ENCODE measurements around the gene CALD1. TPM values are rescaled to one million over a fixed set of nuclear protein-coding genes. Genes with fewer than 3 reads are reported as not detected.

The CALD1 gene
- not detected for total RNA-seq
- under 1 TPM in 1 of 2 donors, not detected in 1; 0.13 TPM for polyA plus RNA-seq

DNA sequence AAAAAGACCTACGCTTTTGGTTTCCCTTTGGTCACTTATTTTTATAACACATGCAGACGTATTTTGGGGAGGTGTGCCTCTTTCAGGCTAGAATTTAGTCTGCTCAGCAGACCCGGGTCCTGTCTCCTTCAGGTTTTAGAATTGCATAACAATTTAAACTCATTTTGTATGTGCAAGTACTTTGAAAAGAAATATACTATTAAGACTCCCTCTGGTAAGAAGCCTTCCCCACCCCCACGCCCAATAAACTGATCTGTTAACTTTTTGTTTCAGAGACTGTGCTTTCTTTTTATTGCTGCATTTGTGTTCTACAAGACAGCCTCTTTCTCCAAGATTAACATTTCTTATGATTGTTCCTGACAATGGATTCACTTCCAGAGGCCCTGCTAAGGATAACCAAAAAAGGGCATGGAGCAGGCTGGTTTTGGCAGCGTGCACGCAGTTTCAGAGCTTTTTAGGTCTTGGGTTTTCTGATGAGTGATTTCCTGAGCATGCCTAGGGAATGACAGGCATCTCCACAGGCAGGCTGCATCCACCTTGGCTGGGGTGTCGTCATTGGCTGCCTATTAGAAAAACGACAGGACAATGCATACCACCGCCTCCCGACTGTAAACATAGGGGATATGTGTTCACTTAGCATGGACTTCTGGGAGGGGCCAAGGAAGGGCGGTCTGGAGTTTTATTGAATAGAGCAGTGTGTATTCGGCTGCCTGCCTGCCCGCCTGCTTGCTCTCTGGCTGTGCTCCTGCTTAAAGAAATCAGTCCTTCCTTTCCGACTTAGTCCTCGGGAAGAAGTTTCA is at the start of gene CALD1:
TSS of gene CALD1 (plus strand) at position 694 of the 800 bp plus-strand sequence. CDS start 88,100 bp downstream, outside the sequence.
- H3K36me3 Mint-ChIP-seq = no peaks in the 10 kb centered on the region
- H3K4me3 ChIP-seq (ENCODE audit: low read length in 2 of 2) = no peak within 1 kb of the TSS
- intact Hi-C loops (cut with micrococcal nuclease) = no loop called here
- ChIA-PET POLR2A (ENCODE audit: partially characterized antibody) (no interaction called here), CTCF (ENCODE audit: partially characterized antibody) (no interaction called here)
- no peaks in the 10 kb centered on the region for H3K4me1 ChIP-seq (ENCODE audit: insufficient read depth, low read length)
- H3K4me3 Mint-ChIP-seq = no peak within 1 kb of the TSS
- H3K27me3 Mint-ChIP-seq = no peaks in the 10 kb centered on the region
- DNase-seq = no peak
- H3K27me3 ChIP-seq (ENCODE audit: insufficient read depth, low read length) = no peaks in the 10 kb centered on the region
- no peaks in the 10 kb centered on the region for H3K36me3 ChIP-seq (ENCODE audit: insufficient read depth, low read length)
- no peaks in the 10 kb centered on the region for H3K9me3 ChIP-seq (ENCODE audit: control insufficient read depth in 1 of 2, low read length in 2 of 2)
- no peak within 1 kb of the TSS for H3K27ac ChIP-seq (ENCODE audit: low read depth, low read length)
- H3K27ac Mint-ChIP-seq = no peak within 1 kb of the TSS
- no peaks in the 10 kb centered on the region for H3K4me1 Mint-ChIP-seq
- H3K9me3 Mint-ChIP-seq = peaks cover 0 to 3% (median 0%) of the 10 kb centered on the region in 8 donors

DNA sequence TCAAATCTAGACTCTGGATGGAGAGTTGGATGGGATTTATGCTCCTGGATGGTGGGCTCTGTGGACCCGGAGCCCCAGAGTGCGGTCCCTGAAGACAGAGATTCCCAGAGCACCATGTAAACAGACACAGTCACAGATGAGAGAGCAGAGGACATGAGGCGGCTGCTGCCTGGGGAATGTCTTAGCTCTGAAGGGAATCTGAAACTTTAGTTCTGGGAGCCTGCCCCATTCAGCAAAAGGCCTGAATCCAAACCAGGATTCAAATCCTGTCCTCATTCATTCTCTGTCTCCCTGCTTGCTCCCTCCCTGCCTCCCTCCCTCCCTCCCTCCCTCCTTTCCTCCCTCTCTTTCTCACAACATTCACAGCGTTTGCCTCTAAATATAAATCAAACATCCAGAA is 49.5 kb upstream of the CALD1 start:
- no peak overlapping the region for H3K27ac Mint-ChIP-seq

GRCh38 chr7:134730411-134730829 is 49.0 kb upstream of the CALD1 start:
- Mint-ChIP-seq H3K27me3 (peaks cover 0 to 2% of the 10 kb centered on the region in 2 donors), H3K9me3 (peaks cover 0 to 5% (median 1%) of the 10 kb centered on the region in 8 donors), H3K36me3 (no peaks in the 10 kb centered on the region), H3K4me3 (no peak overlapping the region), H3K4me1 (no peaks in the 10 kb centered on the region), H3K27ac (no peak overlapping the region)
- H3K36me3 ChIP-seq (ENCODE audit: insufficient read depth, low read length) = no peaks in the 10 kb centered on the region
- ChIA-PET POLR2A (ENCODE audit: partially characterized antibody) (no interaction called here), CTCF (ENCODE audit: partially characterized antibody) (interaction anchor here (0.9 kb wide), 1 partner anchor 8 kb away, joined by 3 read pairs; no protein-coding TSS in a partner anchor)
- no peak overlapping the region for H3K4me3 ChIP-seq (ENCODE audit: low read length in 2 of 2)
- intact Hi-C loops (cut with micrococcal nuclease) = no loop called here
- H3K27ac ChIP-seq (ENCODE audit: low read depth, low read length) = no peak overlapping the region
- H3K27me3 ChIP-seq (ENCODE audit: insufficient read depth, low read length) = no peaks in the 10 kb centered on the region
- no peaks in the 10 kb centered on the region for H3K4me1 ChIP-seq (ENCODE audit: insufficient read depth, low read length)
- DNase-seq = no peak
- no peaks in the 10 kb centered on the region for H3K9me3 ChIP-seq (ENCODE audit: control insufficient read depth in 1 of 2, low read length in 2 of 2)

More for the DNA sequence above, 49.5 kb upstream of the CALD1 start:
- Mint-ChIP-seq H3K9me3 (peaks cover 0 to 5% (median 2%) of the 10 kb centered on the region in 8 donors), H3K4me3 (no peak overlapping the region), H3K27me3 (peaks cover 0 to 2% of the 10 kb centered on the region in 2 donors), H3K36me3 (no peaks in the 10 kb centered on the region), H3K4me1 (no peaks in the 10 kb centered on the region)
- ChIA-PET POLR2A (ENCODE audit: partially characterized antibody) (no interaction called here), CTCF (ENCODE audit: partially characterized antibody) (interaction anchor here (0.9 kb wide), 1 partner anchor 8 kb away, joined by 3 read pairs; no protein-coding TSS in a partner anchor)
- H3K4me3 ChIP-seq (ENCODE audit: low read length in 2 of 2) = no peak overlapping the region
- H3K36me3 ChIP-seq (ENCODE audit: insufficient read depth, low read length) = no peaks in the 10 kb centered on the region
- intact Hi-C loops (cut with micrococcal nuclease) = no loop called here
- DNase-seq = no peak
- H3K27me3 ChIP-seq (ENCODE audit: insufficient read depth, low read length) = no peaks in the 10 kb centered on the region
- H3K9me3 ChIP-seq (ENCODE audit: control insufficient read depth in 1 of 2, low read length in 2 of 2) = no peaks in the 10 kb centered on the region
- no peaks in the 10 kb centered on the region for H3K4me1 ChIP-seq (ENCODE audit: insufficient read depth, low read length)
- H3K27ac ChIP-seq (ENCODE audit: low read depth, low read length) = no peak overlapping the region

DNA sequence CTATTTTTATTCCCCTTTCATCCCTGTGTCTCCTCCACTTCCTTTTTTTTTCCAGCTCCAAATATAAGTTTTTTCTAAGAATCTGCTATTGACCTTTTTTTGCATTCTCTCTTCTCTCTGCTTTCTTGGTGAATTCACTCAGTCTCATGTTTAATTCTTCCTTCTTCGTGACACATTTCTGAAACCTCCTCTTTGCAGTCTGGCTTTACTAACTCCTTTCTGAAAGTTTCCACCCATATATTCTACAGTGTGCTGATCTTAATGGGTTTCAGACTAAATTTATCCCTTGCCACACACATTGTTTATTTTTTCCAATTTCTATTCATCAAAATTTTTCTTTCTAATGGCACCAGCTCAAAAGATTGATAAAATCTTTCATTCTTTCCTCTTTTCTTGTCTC is 47.8 kb upstream of the CALD1 start:
- no peaks in the 10 kb centered on the region for H3K9me3 ChIP-seq (ENCODE audit: control insufficient read depth in 1 of 2, low read length in 2 of 2)
- Mint-ChIP-seq H3K4me1 (no peaks in the 10 kb centered on the region), H3K36me3 (no peaks in the 10 kb centered on the region), H3K27ac (no peak overlapping the region), H3K27me3 (peaks cover 0 to 2% of the 10 kb centered on the region in 2 donors), H3K4me3 (no peak overlapping the region), H3K9me3 (no peaks in the 10 kb centered on the region)
- H3K27ac ChIP-seq (ENCODE audit: low read depth, low read length) = no peak overlapping the region
- no peaks in the 10 kb centered on the region for H3K4me1 ChIP-seq (ENCODE audit: insufficient read depth, low read length)
- POLR2A ChIA-PET (ENCODE audit: partially characterized antibody) = no interaction called here
- CTCF ChIA-PET (ENCODE audit: partially characterized antibody) = interaction anchor here (0.9 kb wide), 1 partner anchor 18 kb away, joined by 3 read pairs; no protein-coding TSS in a partner anchor
- no peak overlapping the region for H3K4me3 ChIP-seq (ENCODE audit: low read length in 2 of 2)
- intact Hi-C loops (cut with micrococcal nuclease) = no loop called here
- no peaks in the 10 kb centered on the region for H3K36me3 ChIP-seq (ENCODE audit: insufficient read depth, low read length)
- no peak for DNase-seq
- no peaks in the 10 kb centered on the region for H3K27me3 ChIP-seq (ENCODE audit: insufficient read depth, low read length)

- Histone ChIP-seq H3K27me3 (ENCODE audit: insufficient read depth, low read length) (no peaks in the 10 kb centered on the region), H3K27ac (ENCODE audit: low read depth, low read length) (no peak overlapping the region), H3K36me3 (ENCODE audit: insufficient read depth, low read length) (no peaks in the 10 kb centered on the region), H3K9me3 (ENCODE audit: control insufficient read depth in 1 of 2, low read length in 2 of 2) (no peaks in the 10 kb centered on the region), H3K4me1 (ENCODE audit: insufficient read depth, low read length) (no peaks in the 10 kb centered on the region), H3K4me3 (ENCODE audit: low read length in 2 of 2) (no peak overlapping the region)
- H3K27me3 Mint-ChIP-seq = peaks cover 0 to 2% of the 10 kb centered on the region in 2 donors
- no peak overlapping the region for H3K27ac Mint-ChIP-seq
- H3K4me3 Mint-ChIP-seq = no peak overlapping the region
- no peak for DNase-seq
- no peaks in the 10 kb centered on the region for H3K9me3 Mint-ChIP-seq
- H3K36me3 Mint-ChIP-seq = no peaks in the 10 kb centered on the region
- ChIA-PET CTCF (ENCODE audit: partially characterized antibody) (no interaction called here), POLR2A (ENCODE audit: partially characterized antibody) (no interaction called here)
- intact Hi-C loops (cut with micrococcal nuclease) = no loop called here
- no peaks in the 10 kb centered on the region for H3K4me1 Mint-ChIP-seq
Measured at GRCh38 chr7:134732728-134733127, 46.7 kb upstream of the CALD1 start.

- peaks cover 2% of the 10 kb centered on the region in 2 donors for H3K27me3 Mint-ChIP-seq
- no peak overlapping the region for H3K4me3 ChIP-seq (ENCODE audit: low read length in 2 of 2)
- peaks cover 0 to 3% of the 10 kb centered on the region in 2 donors for H3K36me3 Mint-ChIP-seq
- peaks cover 0 to 3% (median 0%) of the 10 kb centered on the region in 4 donors for H3K4me1 Mint-ChIP-seq
- intact Hi-C loops (cut with micrococcal nuclease) = no loop called here
- no peak overlapping the region for H3K4me3 Mint-ChIP-seq
- no peaks in the 10 kb centered on the region for H3K9me3 Mint-ChIP-seq
- DNase-seq = no peak
- H3K27me3 ChIP-seq (ENCODE audit: insufficient read depth, low read length) = no peaks in the 10 kb centered on the region
- no peak overlapping the region for H3K27ac Mint-ChIP-seq
- H3K27ac ChIP-seq (ENCODE audit: low read depth, low read length) = no peak overlapping the region
- no peaks in the 10 kb centered on the region for H3K9me3 ChIP-seq (ENCODE audit: control insufficient read depth in 1 of 2, low read length in 2 of 2)
- POLR2A ChIA-PET (ENCODE audit: partially characterized antibody) = no interaction called here
- H3K36me3 ChIP-seq (ENCODE audit: insufficient read depth, low read length) = no peaks in the 10 kb centered on the region
- CTCF ChIA-PET (ENCODE audit: partially characterized antibody) = interaction anchor here (1.0 kb wide), 2 partner anchors 10 to 12 kb away, joined by 3 read pairs; no protein-coding TSS in a partner anchor
- H3K4me1 ChIP-seq (ENCODE audit: insufficient read depth, low read length) = no peaks in the 10 kb centered on the region
Measured at GRCh38 chr7:134736381-134736780, 43.1 kb upstream of the CALD1 start.

DNA sequence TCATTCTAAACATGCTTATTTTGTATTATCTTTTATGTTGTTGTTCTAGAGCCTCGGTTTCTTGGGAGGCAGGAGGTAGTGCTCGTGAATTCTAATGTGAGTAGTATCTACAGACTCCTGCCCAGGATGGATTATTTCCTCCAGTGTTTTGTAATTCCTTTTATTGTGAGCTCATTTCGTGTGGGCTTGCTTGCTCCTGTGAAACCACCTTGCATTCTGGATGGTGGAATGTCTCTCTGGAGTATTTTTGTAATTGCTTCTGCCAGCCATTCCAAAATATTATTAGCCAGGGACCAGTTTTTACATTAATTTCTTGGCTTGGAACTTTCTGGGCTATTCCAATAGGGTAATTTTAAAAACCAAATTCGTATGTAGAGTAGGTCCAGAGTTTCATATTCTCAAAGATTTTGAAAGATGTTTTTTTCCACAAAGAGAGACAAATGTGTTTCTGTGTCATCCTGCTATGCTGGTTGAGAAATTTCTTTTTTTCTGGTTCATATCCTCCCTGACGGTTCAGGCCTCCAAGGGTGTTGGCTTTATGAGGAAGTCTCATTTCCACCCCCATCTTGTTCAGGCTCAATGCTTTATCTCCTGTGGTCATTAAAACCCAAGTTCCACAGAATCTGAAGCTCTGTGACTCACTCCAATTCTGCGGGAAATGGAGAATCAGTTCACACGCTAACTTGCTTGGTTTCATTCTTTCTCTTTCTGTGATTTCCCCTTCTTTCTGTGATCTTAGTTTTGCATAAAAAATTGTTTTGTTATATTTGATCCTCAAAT is 41.7 kb upstream of the CALD1 start:
- peaks cover 0 to 3% (median 0%) of the 10 kb centered on the region in 4 donors for H3K4me1 Mint-ChIP-seq
- CTCF ChIA-PET (ENCODE audit: partially characterized antibody) = interaction anchor here (1.2 kb wide), 1 partner anchor 103 kb away, joined by 3 read pairs; no protein-coding TSS in a partner anchor
- intact Hi-C loops (cut with micrococcal nuclease) = no loop called here
- no peaks in the 10 kb centered on the region for H3K9me3 Mint-ChIP-seq
- Histone ChIP-seq H3K27ac (ENCODE audit: low read depth, low read length) (no peak overlapping the region), H3K4me1 (ENCODE audit: insufficient read depth, low read length) (no peaks in the 10 kb centered on the region), H3K36me3 (ENCODE audit: insufficient read depth, low read length) (no peaks in the 10 kb centered on the region), H3K27me3 (ENCODE audit: insufficient read depth, low read length) (no peaks in the 10 kb centered on the region), H3K9me3 (ENCODE audit: control insufficient read depth in 1 of 2, low read length in 2 of 2) (no peaks in the 10 kb centered on the region), H3K4me3 (ENCODE audit: low read length in 2 of 2) (no peak overlapping the region)
- H3K4me3 Mint-ChIP-seq = no peak overlapping the region
- POLR2A ChIA-PET (ENCODE audit: partially characterized antibody) = no interaction called here
- peaks cover 0 to 3% of the 10 kb centered on the region in 2 donors for H3K36me3 Mint-ChIP-seq
- H3K27me3 Mint-ChIP-seq = peaks cover 2% of the 10 kb centered on the region in 2 donors
- H3K27ac Mint-ChIP-seq = no peak overlapping the region
- DNase-seq = no peak

Measured in CD4-positive, alpha-beta memory T cell (primary cell).